ENCODE results near the gene CCZ1B.
"Not testable (repeated sequence)": the region's sequence is repeated elsewhere in the genome, so short reads cannot be mapped to it uniquely, and the experiment has no call there.

DNA sequence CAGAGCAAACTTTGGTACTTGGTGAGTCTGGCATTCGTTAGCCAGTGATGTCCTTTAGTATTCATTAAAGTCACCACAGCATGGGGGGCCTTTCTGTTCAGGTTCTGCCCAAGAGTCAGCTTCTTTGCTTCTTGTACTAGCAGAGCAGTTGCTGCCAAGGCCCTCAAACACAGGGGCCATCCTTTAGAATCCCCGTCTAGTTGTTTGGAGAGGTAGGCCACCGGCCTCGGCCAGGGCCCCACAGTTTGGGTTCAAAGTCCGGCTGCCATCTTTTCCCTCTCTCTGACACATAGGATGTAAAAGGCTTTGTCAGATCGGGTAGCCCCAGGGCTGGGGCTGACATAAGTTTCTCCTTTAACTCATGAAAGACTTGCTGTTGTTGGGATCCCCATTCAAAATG lies 17.6 kb upstream of the CCZ1B start:
- not testable (repeated sequence) for TF ChIP-seq EZH2 (IDR thresholded peaks at IDR 0.05); FOXP2 (optimal IDR thresholded peaks at IDR 0.05; ENCODE audit: control extremely low read depth, extremely low read length, insufficient read depth)

Data from SK-N-MC (cell line).